RWPE2 (cell line): ENCODE measurements around the gene SDF2L1.

Experiments
- ATAC-seq: fragments of 200-7000 bp; cut with Tn5 transposase; 3 replicates; pipeline ENCODE4 v1.9.1; 2021; ENCODE audit warnings: low read depth
- DNase-seq: peaks from one replicate; pipeline ENCODE4 v3.0.0-alpha.2; 2020; ENCODE audit warnings: low spot score
- H3K27ac ChIP-seq: fragments of 450-650 bp; 2 replicates; pipeline ENCODE4 v1.5.1; 2017; ENCODE audit warnings: mild to moderate bottlenecking; ENCODE audit not compliant: poor library complexity, severe bottlenecking
- H3K27me3 ChIP-seq: fragments of 250-450 bp; sonication (Bioruptor Pico); 2 replicates; pipeline ENCODE4 v1.5.1; 2021; ENCODE audit warnings: mild to moderate bottlenecking, moderate library complexity; ENCODE audit not compliant: insufficient read depth, poor library complexity, severe bottlenecking
- H3K36me3 ChIP-seq: fragments of 250-450 bp; sonication (Bioruptor Pico); 2 replicates; pipeline ENCODE4 v1.5.1; 2020; ENCODE audit warnings: low read depth, mild to moderate bottlenecking, moderate library complexity
- H3K4me1 ChIP-seq: fragments of 250-450 bp; sonication (Bioruptor Pico); 2 replicates; pipeline ENCODE4 v1.5.1; 2021; ENCODE audit warnings: mild to moderate bottlenecking, moderate library complexity; ENCODE audit not compliant: insufficient read depth, poor library complexity, severe bottlenecking
- H3K4me3 ChIP-seq: fragments of 250-450 bp; sonication (Bioruptor Pico); 2 replicates; pipeline ENCODE4 v1.5.1; 2021; ENCODE audit warnings: mild to moderate bottlenecking, moderate library complexity; ENCODE audit not compliant: severe bottlenecking
- H3K9me3 ChIP-seq: fragments of 250-450 bp; sonication (Bioruptor Pico); 2 replicates; pipeline ENCODE4 v1.5.1; 2021; ENCODE audit warnings: mild to moderate bottlenecking, moderate library complexity; ENCODE audit not compliant: severe bottlenecking
- TF ChIP-seq, protein P1 (sequence below): fragments of 450-650 bp; IDR thresholded peaks from one replicate; pipeline ENCODE4 v1.5.1; 2017; ENCODE audit warnings: mild to moderate bottlenecking, moderate library complexity; ENCODE audit not compliant: poor library complexity, severe bottlenecking

SDF2L1 gene

DNA sequence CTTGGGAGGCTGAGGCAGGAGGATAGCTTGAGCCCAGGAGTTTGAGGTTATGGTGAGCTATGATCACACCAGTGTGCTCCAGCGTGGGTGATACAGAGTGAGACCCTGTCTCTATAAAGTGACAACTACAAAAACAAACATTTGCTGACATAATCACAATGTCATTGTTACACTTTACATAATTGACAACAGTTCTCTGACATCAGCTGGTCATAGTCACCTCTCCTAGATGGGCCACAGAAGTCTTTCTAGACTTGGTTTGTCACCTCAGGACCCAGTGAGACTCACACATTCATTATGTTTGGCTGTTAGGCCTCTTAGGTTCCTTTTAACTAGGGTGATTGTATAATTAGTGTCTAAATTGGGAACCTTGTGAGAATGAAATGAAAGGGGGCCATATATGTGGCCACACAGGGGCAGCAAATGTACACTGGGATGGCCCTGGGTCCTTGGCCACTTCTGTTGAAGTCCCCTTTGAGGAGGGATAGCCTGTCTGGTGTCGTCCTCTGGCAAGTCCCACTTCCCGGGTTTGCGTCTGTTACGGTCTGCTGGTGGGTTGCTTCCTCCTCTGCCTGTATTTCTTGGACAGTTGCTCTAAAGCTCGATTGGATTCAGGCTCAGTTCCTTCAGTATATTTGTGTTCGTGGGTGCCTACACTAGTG, 17.9 kb downstream of the SDF2L1 start:
- no peak for ATAC-seq
- Histone ChIP-seq H3K4me3 (no peak overlapping the region), H3K36me3 (0 out of 2 replicates have a peak, but pooled peaks cover 2% of the 10 kb centered on the region), H3K9me3 (no peaks in the 10 kb centered on the region), H3K27me3 (no peaks in the 10 kb centered on the region), H3K27ac (no peak overlapping the region), H3K4me1 (no peaks in the 10 kb centered on the region)
- TF ChIP-seq, protein P1, sequence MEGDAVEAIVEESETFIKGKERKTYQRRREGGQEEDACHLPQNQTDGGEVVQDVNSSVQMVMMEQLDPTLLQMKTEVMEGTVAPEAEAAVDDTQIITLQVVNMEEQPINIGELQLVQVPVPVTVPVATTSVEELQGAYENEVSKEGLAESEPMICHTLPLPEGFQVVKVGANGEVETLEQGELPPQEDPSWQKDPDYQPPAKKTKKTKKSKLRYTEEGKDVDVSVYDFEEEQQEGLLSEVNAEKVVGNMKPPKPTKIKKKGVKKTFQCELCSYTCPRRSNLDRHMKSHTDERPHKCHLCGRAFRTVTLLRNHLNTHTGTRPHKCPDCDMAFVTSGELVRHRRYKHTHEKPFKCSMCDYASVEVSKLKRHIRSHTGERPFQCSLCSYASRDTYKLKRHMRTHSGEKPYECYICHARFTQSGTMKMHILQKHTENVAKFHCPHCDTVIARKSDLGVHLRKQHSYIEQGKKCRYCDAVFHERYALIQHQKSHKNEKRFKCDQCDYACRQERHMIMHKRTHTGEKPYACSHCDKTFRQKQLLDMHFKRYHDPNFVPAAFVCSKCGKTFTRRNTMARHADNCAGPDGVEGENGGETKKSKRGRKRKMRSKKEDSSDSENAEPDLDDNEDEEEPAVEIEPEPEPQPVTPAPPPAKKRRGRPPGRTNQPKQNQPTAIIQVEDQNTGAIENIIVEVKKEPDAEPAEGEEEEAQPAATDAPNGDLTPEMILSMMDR: no peak
- DNase-seq: no peak

GRCh38 chr22:21660904-21661303, 18.8 kb downstream of the SDF2L1 start:
- H3K4me3 ChIP-seq: no peak overlapping the region
- no peak for ATAC-seq
- H3K27ac ChIP-seq: no peak overlapping the region
- H3K27me3 ChIP-seq: no peaks in the 10 kb centered on the region
- no peaks in the 10 kb centered on the region for H3K9me3 ChIP-seq
- DNase-seq: no peak
- TF ChIP-seq, protein P1: no peak
- no peaks in the 10 kb centered on the region for H3K36me3 ChIP-seq
- no peaks in the 10 kb centered on the region for H3K4me1 ChIP-seq

DNA sequence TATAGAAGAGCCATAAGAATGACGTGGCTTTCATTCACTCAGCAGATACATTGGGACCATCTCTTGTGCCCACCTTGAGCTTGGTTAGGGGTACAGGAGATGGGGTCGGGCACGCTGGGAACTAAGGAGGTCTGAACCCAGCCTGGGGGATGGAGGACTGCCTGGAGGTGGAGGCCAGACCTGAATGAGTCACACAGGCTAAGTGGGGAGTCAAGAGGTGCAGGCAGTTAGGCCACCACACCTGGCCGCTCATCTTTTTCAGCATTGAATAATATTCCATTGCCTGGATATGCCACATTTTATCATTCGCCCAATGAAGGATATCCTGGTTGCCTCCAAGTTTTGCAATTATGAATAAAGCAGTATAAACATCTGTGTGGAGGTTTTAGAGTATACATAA, 19.9 kb downstream of the SDF2L1 start:
- no peak for ATAC-seq
- Histone ChIP-seq H3K4me1 (no peaks in the 10 kb centered on the region), H3K27ac (no peak overlapping the region), H3K9me3 (no peaks in the 10 kb centered on the region), H3K27me3 (no peaks in the 10 kb centered on the region), H3K36me3 (no peaks in the 10 kb centered on the region), H3K4me3 (no peak overlapping the region)
- TF ChIP-seq, protein P1: no peak
- DNase-seq: no peak

DNA sequence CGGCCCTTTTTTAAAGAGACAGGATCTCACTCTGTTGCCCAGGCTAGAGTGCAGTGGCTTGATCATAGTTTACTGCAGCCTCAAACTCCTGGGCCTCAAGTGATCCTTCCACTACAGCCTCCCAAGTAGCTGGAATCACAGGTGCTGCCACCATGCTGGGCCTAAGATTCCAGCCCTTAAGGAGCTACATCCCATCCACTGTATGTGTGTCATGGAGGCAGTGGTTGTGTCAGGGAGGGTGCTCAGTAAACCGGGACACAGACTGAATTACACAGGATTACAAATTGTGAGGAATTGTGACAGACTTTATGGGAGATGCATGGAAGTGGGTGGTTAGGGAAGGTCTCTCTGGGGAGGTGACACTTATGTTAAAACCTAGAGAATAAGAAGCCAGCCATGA, 21.6 kb downstream of the SDF2L1 start:
- DNase-seq (no peak), ATAC-seq (no peak)
- Histone ChIP-seq H3K9me3 (no peaks in the 10 kb centered on the region), H3K4me1 (no peaks in the 10 kb centered on the region), H3K36me3 (no peaks in the 10 kb centered on the region), H3K4me3 (no peak overlapping the region), H3K27ac (no peak overlapping the region), H3K27me3 (no peaks in the 10 kb centered on the region)
- TF ChIP-seq, protein P1: no peak
